Common myeloid progenitor, CD34-positive (primary cell): ENCODE data around the gene KCTD15.

ENCODE experiments used
- CTCF ChIA-PET: fragments of 350-600 bp; sonication (Branson Sonifier 250); formaldehyde crosslinking; loops from one replicate; lab custom pipeline; 2021; ENCODE audit warnings: antibody characterized with exemption; lab: Charles Lee
- POLR2A ChIA-PET: fragments of 350-600 bp; sonication (Branson Sonifier 250); formaldehyde crosslinking; loops from one replicate; lab custom pipeline; 2021; ENCODE audit warnings: antibody characterized with exemption; lab: Charles Lee
- DNase-seq, 3 donors: peaks; one replicate each; pipeline versions ENCODE4 v3.0.0 to v3.0.0-alpha.2; 2013
- H3K27ac ChIP-seq, 2 experiments: 1 replicate in 1 of 2; 2 replicates in 1 of 2; pipeline ENCODE4 v1.7.0; 2013; ENCODE audit warnings: inconsistent platforms in 2 of 2, low read length in 2 of 2, mild to moderate bottlenecking in 2 of 2, low read depth in 1 of 2, moderate library complexity in 1 of 2; ENCODE audit not compliant: severe bottlenecking in 2 of 2, insufficient read depth in 1 of 2, poor library complexity in 1 of 2
- H3K27me3 ChIP-seq, 5 experiments: replicated peaks in 2 of 5; 1 replicate in 3 of 5; 2 replicates in 2 of 5; pipeline versions ENCODE4 v1.6.1 to v1.7.0; 2013; ENCODE audit warnings: low read length in 4 of 5, mild to moderate bottlenecking in 2 of 5, moderate library complexity in 2 of 5, inconsistent platforms in 1 of 5; ENCODE audit not compliant: insufficient read depth in 5 of 5, control insufficient read depth in 4 of 5
- H3K36me3 ChIP-seq, 4 experiments: 1 replicate in 2 of 4; 2 replicates in 2 of 4; pipeline versions ENCODE4 v1.6.1 to v1.7.0; 2013; ENCODE audit warnings: low read length in 3 of 4, control low read depth in 1 of 4, mild to moderate bottlenecking in 1 of 4; ENCODE audit not compliant: control insufficient read depth in 4 of 4, insufficient read depth in 4 of 4
- H3K4me1 ChIP-seq, 4 experiments: 1 replicate in 3 of 4; 2 replicates in 1 of 4; pipeline versions ENCODE4 v1.6.1 to v1.7.1; 2013; ENCODE audit warnings: low read length in 3 of 4, mild to moderate bottlenecking in 3 of 4, control low read depth in 1 of 4, inconsistent platforms in 1 of 4, moderate library complexity in 1 of 4; ENCODE audit not compliant: control insufficient read depth in 4 of 4, insufficient read depth in 4 of 4; ENCODE audit errors: control extremely low read depth in 1 of 4
- H3K4me3 ChIP-seq, 7 experiments: 1 replicate in 4 of 7; 2 replicates in 3 of 7; pipeline versions ENCODE4 v1.5.1 to v1.7.0; 2013; ENCODE audit warnings: mild to moderate bottlenecking in 7 of 7, low read length in 6 of 7, moderate library complexity in 6 of 7, inconsistent platforms in 2 of 7, low read depth in 2 of 7, control low read depth in 1 of 7; ENCODE audit not compliant: insufficient read depth in 4 of 7, control insufficient read depth in 1 of 7; ENCODE audit errors: extremely low read depth in 1 of 7
- H3K9me3 ChIP-seq, 5 experiments: 1 replicate in 4 of 5; 2 replicates in 1 of 5; pipeline versions ENCODE4 v1.6.1 to v1.7.1; 2013; ENCODE audit warnings: low read length in 4 of 5, mild to moderate bottlenecking in 2 of 5, inconsistent platforms in 1 of 5, low read depth in 1 of 5, moderate library complexity in 1 of 5; ENCODE audit not compliant: control insufficient read depth in 4 of 5, insufficient read depth in 2 of 5; ENCODE audit errors: control extremely low read depth in 1 of 5
- WGBS: methylation state at CpG from one replicate; pipeline ENCODE4 v1.1.5; 2013; ENCODE audit not compliant: insufficient coverage; 5-methylcytosine and 5-hydroxymethylcytosine counted together

Gene KCTD15

GRCh38 chr19:33758541-33759013 lies 38.1 kb upstream of the KCTD15 start:
- Histone ChIP-seq H3K27ac (no peak overlapping the region), H3K36me3 (no peaks in the 10 kb centered on the region), H3K4me1 (peaks cover 0 to 15% (median 6%) of the 10 kb centered on the region in 4 experiments), H3K9me3 (no peaks in the 10 kb centered on the region), H3K4me3 (peak overlapping the region in 1 of 7 experiments; percentile 19), H3K27me3 (peaks cover 0 to 2% (median 0%) of the 10 kb centered on the region in 5 experiments)
- 38% methylated on average over 11 of the region's 12 CpGs for WGBS
- CTCF ChIA-PET = interaction anchor here (1.2 kb wide), 2 partner anchors 12 to 329 kb away, joined by 3 to 4 read pairs; no protein-coding TSS in a partner anchor
- peak in 1 of 3 donors; percentile 13 for DNase-seq
- POLR2A ChIA-PET = no interaction called here

DNA sequence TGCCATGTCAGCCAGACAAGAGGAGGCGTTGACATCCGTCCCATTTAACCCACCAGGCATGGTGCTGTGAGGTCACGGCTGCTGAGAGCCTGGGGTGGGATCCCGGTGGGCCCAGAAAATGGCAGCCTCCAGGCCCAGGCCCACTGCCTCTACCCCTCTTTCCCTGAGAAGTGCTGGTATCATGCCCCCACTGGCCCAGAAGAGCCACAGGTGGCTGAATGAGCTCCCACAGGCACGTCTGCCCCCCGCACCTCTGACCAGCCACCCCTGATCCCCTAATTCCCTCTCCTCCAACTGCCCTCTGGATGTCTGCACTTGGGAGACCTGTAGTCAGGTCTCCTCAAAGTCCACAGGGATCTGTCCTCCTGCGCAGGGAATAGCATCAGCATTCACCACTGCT lies 37.3 kb upstream of the KCTD15 start:
- Histone ChIP-seq H3K36me3 (no peaks in the 10 kb centered on the region), H3K27ac (no peak overlapping the region), H3K9me3 (no peaks in the 10 kb centered on the region), H3K27me3 (peaks cover 0 to 2% (median 0%) of the 10 kb centered on the region in 5 experiments), H3K4me1 (peaks cover 0 to 15% (median 6%) of the 10 kb centered on the region in 4 experiments), H3K4me3 (no peak overlapping the region)
- ChIA-PET POLR2A (no interaction called here), CTCF (interaction anchor here (0.6 to 1.2 kb wide), 3 partner anchors 10 to 41 kb away, joined by 3 read pairs; no protein-coding TSS in a partner anchor)
- WGBS = 94% methylated on average over 5 of the region's 7 CpGs
- DNase-seq = no peak

DNA sequence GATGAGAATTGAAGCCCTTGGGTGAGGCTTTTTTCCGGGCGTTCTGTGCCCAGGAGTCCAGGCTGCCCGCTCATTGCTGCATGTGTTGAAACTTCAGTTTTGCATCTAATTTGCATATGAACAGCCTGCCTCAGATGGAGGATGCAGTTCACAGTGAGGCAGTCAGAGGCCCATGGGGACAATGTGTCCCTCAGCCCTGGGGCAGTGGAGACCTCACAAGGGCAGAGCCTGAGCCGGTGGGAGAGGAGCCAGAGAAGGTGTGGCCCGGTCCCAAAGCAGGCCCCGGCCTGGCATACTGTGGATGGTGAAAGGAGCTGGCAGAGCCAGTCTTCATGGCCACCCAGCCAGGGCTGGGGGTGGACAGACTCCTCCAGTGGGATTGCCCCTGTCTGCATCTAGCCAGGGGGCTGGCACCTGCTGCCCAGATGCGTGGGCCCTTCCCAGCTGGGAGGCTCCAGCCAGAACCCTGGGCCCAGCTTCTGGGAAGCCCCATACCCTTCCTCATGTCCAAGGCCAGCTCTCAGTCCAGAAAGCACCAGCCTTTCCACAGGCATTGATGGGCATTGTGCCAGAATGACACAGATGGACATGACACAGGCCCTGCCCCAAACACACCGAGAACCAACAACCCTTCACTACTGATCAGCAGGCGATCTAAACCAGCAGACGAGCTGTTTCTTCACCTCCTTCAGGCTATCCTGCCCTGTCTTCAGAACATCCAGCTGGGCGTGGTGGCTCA lies 32.9 kb upstream of the KCTD15 start:
- ChIA-PET POLR2A (no interaction called here), CTCF (no interaction called here)
- WGBS = 89% methylated on average over 10 of the region's 11 CpGs
- H3K27ac ChIP-seq = no peak overlapping the region
- peaks cover 0 to 2% (median 0%) of the 10 kb centered on the region in 5 experiments for H3K27me3 ChIP-seq
- H3K4me3 ChIP-seq = no peak overlapping the region
- no peaks in the 10 kb centered on the region for H3K36me3 ChIP-seq
- peaks cover 0 to 8% (median 3%) of the 10 kb centered on the region in 4 experiments for H3K4me1 ChIP-seq
- no peaks in the 10 kb centered on the region for H3K9me3 ChIP-seq
- no peak for DNase-seq

DNA sequence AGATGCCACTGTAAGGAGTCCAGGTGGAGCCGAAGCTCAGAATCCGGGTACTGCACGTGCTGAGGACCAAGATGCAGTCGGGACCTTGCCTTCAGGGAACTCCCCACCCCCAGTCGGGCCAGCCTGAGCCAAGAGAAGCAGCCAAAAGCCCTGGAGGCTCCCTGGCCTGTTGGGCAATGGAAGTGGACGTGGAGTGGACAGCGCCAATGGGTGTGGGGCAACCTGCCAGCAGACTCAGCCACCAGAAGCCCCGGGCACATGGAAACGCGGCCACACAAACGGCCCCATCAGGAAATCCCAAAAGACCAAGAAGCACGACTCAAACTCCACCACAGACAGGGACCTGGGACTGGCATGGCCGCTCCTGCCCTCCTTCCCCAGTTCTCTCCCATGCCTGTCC lies 30.0 kb upstream of the KCTD15 start:
- H3K9me3 ChIP-seq = no peaks in the 10 kb centered on the region
- POLR2A ChIA-PET = no interaction called here
- H3K36me3 ChIP-seq = no peaks in the 10 kb centered on the region
- CTCF ChIA-PET = interaction anchor here (7.9 kb wide), 1 partner anchor 333 kb away, joined by 50 read pairs; no protein-coding TSS in a partner anchor
- H3K27me3 ChIP-seq = peaks cover 0 to 11% (median 5%) of the 10 kb centered on the region in 5 experiments
- H3K4me1 ChIP-seq = no peaks in the 10 kb centered on the region
- H3K4me3 ChIP-seq = no peak overlapping the region
- WGBS = 81% methylated on average over 13 of the region's 13 CpGs
- no peak overlapping the region for H3K27ac ChIP-seq
- no peak for DNase-seq

GRCh38 chr19:33767898-33768413 lies 28.7 kb upstream of the KCTD15 start:
- H3K36me3 ChIP-seq = no peaks in the 10 kb centered on the region
- POLR2A ChIA-PET = no interaction called here
- H3K27ac ChIP-seq = no peak overlapping the region
- CTCF ChIA-PET = interaction anchor here (1.3 to 7.9 kb wide), 6 partner anchors 12 to 351 kb away, joined by 4 to 53 read pairs (median 6); no protein-coding TSS in a partner anchor
- WGBS = 42% methylated on average over 8 of the region's 9 CpGs
- no peaks in the 10 kb centered on the region for H3K4me1 ChIP-seq
- no peak overlapping the region for H3K4me3 ChIP-seq
- peaks cover 0 to 11% (median 2%) of the 10 kb centered on the region in 5 experiments for H3K27me3 ChIP-seq
- DNase-seq = peak; percentile 58 to 80 (median 77)
- H3K9me3 ChIP-seq = no peaks in the 10 kb centered on the region

DNA sequence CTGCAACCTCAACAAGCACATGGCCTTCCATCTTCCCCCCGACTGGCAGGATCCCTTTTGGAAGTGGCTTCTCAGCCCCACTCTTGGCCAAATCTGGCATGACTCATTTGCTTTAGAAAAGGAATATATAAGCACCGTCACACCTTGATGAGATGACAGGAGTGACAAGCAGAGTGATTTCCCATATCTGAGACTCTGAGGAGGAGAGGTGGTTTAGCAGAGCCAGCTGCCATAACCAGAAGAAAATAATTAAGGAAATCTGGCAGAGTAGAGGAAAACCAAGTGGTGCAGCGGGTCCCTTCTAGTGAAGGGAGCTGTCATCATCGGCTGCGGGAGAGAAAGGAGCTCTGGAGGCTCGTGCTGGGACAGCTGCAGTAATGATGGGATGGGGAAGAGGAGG lies 27.5 kb upstream of the KCTD15 start:
- Histone ChIP-seq H3K4me1 (no peaks in the 10 kb centered on the region), H3K27me3 (peaks cover 0 to 11% (median 2%) of the 10 kb centered on the region in 5 experiments), H3K27ac (no peak overlapping the region), H3K4me3 (no peak overlapping the region), H3K9me3 (no peaks in the 10 kb centered on the region), H3K36me3 (no peaks in the 10 kb centered on the region)
- 71% methylated on average over 5 of the region's 6 CpGs for WGBS
- CTCF ChIA-PET = interaction anchor here (0.5 to 7.9 kb wide), 12 partner anchors 8 to 527 kb away, joined by 3 to 53 read pairs (median 4); no protein-coding TSS in a partner anchor
- no peak for DNase-seq
- POLR2A ChIA-PET = no interaction called here

DNA sequence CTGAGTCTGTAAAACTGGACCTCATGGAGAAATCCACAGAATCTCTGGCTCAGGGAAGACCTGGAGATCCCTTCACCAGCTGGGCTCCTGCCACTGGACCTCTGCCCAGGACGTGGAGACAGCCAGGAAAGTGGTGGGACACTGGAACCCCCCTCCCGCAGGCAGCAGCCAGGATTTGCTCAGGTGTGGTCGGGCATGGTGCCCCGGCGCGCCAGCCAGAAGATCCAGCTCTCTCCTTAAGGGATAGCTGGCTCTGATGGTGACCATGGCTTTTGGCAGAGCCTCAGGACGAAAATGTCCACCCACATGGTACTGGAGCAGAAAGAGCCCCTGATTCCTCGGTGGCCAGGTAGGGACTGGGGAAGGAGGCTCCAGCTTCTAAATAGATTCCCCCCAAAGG lies 26.6 kb upstream of the KCTD15 start:
- Histone ChIP-seq H3K27ac (no peak overlapping the region), H3K36me3 (no peaks in the 10 kb centered on the region), H3K4me1 (no peaks in the 10 kb centered on the region), H3K27me3 (peaks cover 0 to 11% (median 5%) of the 10 kb centered on the region in 5 experiments), H3K9me3 (no peaks in the 10 kb centered on the region), H3K4me3 (no peak overlapping the region)
- WGBS = 84% methylated on average over 8 of the region's 8 CpGs
- ChIA-PET POLR2A (no interaction called here), CTCF (interaction anchor here (0.5 to 7.9 kb wide), 11 partner anchors 8 to 647 kb away, joined by 3 to 53 read pairs (median 7); no protein-coding TSS in a partner anchor)
- no peak for DNase-seq
